HG03045 (cell line): Measurements from ENCODE around the gene TKTL1.

Source experiments
- ATAC-seq: cut with Tn5 transposase; IDR thresholded peaks from one replicate; pipeline ENCODE4 v1.9.1; 2021; ENCODE audit warnings: mild to moderate bottlenecking, moderate library complexity; ENCODE audit not compliant: unreplicated experiment

TKTL1 gene

DNA sequence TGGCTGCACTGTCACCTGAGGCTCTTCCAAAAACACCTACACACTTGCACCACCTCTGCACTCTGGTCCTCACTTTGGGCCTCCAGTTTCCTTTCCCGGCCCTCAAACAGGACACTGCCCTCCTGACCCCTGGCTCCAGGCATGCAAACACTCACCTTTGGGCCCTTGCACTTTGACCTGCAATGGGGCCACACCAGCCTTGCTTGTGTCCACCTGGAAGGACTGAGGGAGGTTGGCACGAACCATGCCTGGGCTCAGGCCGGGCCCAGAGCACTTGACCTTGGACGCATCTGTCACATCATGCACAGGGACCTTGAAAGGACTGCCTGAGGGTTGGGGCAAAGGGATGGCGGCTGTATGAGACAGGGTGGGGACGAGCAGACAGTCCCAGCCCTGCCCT, 63.2 kb downstream of the TKTL1 start:
- no peak for ATAC-seq

DNA sequence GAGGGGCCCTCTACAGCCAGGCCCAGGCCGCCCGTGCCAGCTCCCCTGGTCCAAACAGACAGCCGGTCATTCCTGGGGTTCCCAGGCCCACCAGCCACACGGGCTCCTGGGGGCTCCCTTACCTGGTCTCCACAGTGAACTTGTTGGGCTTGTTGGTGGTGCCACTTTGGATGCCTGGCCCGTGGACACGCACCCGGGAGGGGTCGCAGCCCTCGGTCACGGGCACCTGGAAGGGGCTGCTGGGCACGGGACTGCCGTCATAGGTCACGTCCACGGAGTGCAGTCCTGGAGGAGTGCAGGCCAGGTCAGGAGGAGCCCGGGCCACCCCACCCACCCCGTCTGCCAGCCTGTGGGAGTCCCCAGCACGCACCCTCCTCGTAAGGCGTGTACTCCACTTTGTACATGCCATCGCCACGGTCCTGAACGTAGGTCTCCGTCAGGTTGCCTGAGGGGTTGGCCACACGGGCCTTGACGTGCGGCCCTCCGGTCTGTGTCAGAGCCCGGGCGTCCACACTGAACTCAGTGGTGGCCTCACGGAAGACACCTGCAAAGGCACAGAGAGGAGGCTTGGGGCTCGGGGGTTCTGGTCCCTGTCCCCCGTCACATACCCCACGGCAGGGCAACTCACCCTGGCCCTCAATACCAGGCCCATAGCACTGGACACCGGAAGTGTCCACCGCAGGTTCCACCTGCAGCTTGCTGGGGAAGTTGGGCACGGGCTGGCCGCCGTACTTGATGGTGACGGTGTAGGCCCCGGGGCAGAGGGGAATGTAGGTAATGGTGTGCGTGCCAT, 64.0 kb downstream of the TKTL1 start:
- ATAC-seq, result no peak

DNA sequence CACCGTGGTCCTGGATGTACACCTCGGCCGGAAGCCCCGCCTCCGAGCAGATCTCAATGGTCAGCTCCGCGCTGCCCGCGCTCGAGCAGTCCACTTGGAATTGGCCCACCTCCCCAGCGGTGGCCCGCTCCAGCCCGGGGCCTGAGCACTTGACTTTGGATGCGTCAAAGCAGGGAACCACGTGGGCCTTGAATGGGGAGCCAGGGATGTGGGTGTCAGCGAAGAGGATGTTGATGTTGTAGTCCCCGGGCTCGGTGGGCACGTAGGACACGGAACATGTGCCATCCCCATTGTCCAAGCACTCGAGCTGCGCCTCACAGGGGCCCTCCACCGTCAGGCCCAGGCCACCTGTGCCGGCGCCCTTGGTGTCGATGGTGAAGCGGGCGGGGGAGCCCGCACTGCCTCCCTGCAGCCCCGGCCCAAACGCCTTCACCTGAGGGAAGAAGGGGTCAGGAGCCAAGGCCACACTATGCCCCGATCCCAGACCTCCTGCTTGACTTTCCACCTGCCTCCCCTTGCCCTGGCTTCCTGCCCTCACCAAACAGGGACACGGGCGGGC, 64.6 kb downstream of the TKTL1 start:
- ATAC-seq, result no peak

DNA sequence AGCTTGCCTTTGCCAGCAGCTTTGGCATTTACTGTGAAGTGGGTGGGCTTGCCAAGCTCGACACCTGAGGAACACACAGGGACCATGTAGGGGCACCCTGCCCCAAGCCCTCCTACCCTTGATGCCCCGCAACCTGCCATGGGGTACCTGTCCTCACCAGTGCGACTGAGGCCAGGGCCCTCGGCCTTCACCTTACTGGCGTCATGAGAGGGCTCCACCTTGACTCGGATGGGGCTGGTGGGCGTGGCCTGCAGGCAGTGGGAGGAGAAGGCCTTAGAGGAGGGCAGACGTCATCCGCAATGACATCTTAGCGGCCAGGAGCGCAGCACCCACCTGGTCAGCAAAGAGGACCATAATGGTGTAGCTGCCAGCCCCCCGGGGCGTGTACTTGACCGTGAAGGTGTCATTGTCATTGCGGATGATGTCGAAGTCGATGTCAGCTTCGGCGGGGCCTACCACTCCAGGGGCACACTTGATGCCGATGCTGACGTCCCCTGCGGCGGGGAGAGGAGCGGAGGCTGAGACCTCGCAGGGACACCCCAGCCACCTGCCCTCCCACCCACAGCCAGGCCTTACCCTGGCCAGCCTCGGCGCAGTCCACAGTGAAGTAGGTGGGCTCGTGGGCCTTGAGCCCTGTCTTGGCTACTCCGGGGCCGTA, 66.6 kb downstream of the TKTL1 start:
- ATAC-seq, result no peak

DNA sequence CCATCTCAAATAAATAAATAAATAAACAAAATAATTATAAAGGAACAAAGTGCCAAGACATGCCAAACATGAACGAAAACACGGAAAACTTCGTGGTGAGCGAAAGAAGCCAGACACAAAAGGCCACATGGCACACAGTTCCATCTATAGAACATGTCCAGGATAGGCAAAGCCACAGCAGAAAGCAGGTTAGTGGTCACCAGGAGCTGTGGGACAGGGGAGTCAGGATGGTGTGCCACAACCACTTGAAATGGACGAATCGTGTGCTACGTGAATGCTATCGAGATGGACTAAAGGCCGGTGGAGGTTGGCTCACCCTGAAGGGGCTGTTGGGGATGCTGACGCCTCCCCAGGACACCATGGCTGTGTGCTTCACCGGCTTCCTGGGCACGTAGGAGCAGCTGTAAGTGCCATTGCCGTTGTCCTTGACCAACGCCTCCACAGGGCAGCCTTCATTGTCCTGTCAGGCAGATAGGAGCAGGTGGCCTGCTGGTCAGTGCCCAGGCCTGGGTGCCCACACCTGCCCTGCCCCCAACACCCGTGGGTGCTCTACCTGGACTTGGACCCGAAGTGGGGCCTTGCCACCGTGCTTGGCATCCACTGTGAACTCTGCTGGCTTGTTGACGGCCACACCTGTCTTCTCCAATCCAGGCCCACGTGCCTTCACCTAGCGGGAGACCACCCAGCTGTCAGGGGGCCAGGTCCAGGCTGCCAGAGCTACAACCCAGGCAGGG, 68.3 kb downstream of the TKTL1 start:
- no peak for ATAC-seq

DNA sequence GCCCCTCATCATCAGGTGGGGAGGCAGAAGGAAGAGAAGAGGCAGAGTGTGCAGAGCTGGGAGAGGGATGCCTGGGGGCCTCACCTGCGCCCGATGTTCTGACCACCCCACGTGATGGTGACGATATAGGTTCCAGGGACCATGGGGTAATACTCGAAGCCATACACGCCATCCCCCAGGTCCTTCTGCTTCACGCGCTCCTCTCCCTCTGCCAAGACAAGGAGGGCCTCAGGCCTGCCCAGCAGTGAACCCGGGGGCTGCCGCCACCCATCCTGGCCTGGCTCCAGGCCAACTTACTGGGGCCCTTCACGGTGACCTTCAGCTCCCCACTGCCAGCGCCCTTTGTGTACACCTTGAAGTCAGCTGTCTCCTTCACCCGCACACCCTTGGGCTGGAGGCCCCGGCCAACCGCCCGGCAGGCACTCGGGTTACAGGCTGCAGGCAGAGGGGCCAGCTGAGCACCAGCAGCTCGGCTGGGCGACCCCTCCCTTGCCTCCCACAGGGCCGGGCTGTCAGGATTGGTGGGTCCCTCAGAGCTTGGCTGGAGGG, 69.5 kb downstream of the TKTL1 start:
- ATAC-seq, result no peak

DNA sequence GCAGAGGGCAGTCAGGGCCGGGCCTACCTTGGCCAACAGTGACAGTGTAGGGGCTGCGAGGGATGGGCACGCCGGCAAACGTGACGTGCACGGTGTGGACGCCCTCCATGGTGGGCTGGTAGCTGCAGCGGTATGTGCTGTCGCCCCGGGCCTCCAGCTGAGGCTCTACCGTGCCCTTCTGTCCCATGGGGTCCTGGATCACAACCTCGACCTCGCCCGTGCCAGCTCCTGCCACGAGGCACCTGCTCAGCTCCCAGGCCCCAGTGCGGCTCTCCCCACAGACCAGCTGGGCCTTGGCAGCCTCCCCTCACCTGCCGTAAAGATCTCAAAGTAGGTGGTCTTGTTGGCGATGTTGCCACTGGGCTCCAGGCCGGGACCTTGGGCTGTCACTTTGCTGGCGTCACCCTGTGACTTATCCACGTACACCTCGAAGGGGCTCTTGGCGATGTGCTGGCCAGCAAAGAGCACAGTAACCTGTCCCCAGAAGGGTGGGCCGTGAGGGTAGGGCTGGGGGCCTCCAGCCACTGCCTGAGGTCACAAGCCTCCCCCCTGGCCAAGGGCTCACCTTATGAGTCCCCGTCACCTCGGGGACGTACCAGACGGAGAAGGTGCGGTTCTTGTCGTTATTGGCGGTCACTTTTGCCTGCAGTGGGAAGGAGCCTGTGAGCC, 70.5 kb downstream of the TKTL1 start:
- no peak for ATAC-seq

DNA sequence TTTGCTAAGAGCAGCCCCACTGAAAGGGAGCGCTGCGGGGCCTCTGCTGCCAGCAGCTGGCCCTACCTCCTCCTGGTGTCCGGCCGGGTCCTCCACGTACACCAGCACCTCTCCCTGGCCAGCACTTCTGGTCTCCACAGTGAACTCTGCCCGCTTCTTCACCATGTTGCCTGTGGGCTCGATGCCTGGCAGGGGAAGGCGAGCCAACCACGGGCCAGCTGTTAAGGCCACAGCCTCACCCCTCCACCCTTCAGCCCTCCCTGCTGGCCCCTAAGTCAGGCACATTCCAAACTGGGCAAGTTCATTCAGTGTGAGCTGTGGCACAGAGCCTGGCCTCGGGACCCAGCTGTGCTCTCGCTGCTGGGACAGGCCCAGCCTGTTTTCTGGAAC, 71.1 kb downstream of the TKTL1 start:
- ATAC-seq, result no peak

DNA sequence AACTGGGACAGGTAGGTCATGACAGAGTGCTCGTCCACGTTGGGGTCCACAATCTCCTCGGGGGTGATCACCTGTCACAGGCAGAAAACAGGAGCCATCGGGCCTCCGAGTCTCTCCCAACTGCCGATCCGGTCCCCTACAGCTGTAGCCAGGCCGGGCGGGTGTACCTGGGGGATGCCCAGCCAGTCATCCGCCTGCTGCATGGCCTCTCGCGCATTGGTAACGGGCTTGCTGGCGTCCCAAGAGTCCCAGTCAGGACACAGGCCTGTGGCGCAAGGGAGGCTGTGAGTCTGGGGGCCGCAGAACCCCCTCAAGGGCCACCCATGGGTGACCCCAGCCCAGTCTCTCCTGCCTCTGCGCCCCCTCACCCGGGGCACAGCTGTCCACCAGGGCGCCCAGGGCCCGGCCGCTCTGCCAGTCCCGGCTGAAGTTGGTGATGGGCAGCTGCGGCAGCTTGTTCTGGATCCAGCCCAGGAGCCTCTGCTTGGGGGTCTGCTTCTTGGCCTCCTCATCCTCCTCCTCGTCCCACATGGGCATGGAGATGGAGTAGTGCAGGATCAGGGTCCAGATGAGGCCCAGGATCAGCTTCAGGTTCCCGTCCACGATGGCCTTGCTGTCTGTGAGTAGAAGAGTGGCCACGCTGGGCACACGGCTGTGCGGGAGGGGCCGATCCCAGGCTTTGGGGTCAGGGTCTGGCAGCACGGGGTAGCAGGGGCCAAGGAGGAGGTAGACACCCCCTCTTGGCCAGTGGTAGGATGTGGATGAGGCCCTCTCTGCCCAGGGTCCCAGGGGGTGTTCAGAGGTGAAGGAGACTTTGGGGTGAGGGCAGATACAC, 72.1 kb downstream of the TKTL1 start:
- no peak for ATAC-seq

DNA sequence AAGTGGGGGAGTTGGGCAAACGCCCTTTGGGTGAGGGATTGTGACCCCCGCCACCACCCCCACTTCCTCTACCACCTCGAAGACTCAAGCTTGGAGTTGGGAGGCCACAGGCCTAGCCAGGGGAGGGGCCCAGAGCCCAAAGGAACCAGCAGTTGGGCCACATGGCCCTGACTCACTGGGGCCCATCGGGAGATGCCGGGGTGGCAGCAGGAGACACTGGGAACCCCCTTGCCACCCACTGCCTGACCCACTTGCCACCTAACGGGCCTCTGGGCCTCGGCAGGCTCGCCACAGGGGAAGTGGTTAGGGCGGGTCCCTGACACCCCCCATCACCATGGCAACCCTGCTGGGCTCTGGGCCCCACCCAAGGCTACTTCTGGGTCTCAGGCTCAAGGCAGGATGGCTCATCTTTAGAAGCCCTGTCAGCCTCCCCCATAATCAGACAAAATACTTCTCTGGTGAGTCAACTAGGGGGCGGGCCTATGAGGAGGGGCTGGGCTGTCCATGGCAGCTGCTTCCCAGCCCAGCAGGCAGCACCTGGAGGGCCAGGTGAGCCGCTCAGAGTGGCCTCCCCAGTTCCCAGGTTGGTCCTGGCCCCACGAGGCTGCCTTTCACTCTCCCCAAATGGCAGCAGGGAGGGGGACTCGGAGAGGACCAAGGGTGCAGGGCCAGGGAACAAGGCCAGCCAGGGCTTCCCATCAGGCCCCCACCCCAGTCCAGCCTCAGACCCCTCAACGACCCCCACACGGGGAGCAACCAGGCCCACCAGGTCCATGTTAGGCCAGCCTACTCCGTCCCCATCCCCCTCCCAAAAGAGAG, 73.2 kb downstream of the TKTL1 start:
- ATAC-seq, result peak; percentile 31

DNA sequence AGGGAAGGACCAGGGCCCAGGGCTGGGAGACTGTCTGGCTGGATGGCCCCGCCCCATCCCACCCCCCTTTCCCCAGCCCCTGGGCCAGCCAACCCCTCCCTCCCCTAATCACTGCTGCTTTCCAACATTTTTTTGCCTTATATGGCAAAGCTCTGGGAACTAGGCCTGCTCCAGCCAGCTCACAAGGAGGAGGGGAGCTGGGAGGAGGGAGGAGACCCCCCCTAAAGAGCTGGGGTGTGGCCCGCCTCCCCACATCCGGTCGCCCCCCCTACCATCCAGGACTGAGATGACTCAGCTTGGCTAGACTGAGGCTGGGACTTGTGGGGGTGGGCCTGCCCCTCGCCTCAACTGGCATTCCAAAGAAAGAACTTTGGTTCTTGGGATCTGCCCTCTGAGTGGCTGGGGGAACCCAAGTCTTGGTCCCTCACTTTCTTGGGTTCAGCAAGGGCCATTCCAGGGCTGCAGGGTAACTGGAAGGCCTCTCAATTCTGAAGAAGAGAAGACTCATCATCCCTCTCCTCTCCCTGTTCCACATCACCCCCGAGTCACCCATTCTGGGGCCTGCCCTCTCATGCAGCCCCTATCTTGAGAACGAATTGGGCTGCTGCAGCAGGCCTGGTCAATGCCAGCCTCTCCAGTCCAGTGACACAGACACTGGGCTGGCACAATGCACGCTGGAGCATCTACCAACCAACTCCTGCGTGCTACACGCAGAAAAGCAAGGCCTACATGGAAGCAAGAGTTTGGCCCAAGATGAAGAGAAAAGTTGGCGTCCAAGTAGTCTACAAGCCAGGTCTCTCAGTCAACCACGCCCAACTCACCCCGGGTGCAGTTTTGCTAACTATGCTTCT, 74.1 kb downstream of the TKTL1 start:
- no peak for ATAC-seq

DNA sequence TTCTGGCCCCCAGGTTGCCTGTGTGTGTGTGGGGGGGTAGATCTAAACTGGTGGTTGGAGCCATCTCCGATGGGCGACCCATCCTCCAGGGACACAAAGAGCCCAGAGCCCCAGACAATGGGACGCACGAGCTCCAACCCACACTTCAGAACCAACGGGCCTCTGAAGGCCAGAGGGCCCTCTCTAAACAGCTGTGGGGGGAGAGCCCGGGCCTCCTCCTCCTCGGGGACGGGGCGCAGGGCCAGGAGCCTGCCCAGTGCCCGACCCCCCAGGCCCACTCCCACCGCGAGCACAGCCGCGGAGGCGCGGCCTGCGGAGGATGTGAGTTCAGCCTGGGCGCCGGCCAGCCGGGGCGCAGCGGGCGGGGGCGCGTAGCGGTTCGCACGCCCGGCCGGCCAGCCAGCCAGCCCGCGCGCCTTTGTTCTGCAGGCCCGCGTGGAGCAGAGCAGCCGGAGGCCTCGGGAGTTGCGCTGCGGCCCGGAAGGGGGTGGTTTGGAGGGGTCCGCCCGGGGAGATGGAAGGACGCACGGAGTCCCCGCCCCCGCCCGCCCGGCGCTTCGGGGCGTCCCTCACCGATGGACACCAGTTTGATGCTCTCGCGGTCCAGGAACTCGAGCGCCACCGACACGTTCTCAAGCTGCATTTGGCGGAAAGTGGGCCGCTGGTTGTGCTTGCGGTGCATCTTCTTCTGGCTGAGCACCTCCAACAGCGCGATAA, 74.9 kb downstream of the TKTL1 start:
- no peak for ATAC-seq

DNA sequence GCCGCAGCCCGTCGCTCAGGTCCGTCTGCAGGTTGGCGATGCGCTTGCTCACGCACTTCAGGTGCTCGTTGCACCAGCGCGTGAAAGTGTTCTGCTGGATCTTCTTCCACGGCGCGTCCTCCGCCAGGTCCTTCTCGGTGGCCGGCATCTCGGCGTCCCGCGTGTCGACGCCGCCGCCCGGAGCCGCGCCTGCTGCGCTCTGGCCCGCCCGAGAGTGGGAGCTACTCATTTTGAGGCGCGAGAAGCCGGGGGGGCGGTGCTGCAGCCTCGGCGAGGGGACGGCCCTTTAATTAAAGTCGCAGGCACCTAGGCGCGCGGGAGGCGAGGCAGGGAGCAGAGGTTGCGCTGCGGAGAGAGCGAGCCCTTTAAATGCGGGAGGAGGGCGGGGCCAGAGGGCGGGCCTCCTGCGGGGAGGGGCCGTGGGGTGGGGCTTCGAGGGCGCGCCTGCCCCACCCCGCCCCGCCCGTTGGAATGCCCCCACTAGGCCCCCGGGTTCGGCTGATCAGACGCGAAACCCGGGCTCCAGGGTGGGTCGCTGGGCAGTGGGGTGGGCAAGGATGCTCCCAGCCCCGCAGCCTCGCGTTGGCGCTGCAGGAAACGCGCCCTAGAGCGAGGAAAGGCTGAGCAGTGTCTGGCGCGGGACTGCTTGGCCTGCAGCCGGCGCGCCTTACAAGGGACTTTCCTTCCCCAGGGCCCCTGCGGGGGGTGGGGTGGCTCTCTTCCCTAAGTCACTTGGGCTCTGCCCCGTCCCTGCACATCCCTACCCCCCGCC, 75.6 kb downstream of the TKTL1 start:
- ATAC-seq, result peak; percentile 54

DNA sequence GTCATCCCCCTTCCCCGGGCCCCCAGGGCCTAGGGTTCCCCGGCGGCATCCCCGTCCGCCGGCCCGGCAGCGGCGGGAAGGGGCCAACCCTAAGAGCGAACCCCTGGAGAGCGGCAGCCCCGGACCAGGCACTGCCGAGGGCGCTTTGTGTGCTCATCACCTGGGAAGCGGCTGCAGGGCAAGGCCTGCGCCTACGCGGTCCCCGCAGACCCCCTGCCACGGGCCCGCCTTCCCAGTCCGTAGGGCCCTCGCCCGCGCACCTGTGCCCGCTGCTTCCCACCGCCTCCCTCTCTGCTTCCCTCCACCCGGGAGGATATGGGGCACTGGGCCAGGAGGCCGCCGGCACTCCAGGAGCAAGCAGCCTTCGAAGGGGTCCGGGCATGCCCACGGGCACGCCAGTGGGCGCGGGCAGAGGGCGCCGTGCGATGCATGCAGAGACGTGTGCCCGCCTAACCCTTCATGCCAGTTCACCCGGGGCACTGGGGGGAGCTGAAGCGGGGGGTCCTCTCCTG, 76.2 kb downstream of the TKTL1 start:
- no peak for ATAC-seq

DNA sequence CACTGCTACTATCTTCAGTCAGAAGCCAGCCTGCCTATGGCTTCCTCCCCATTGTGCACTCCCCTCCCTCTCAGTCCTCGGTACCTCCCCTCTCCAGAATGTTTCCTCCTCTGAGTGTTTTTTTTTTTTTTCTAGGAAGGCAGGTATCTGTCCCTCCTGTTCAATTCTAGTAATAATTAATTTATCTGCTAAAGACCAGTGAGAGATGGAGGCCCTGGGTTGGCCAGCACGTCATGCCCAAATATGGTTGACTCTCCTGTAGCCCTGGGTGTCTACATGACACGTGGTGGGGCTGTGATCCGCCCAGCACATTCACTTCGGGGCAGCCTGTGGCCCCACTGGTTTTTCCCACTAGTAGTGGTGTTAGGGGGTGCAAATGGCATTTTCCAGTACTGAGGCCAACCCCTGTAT, 77.0 kb downstream of the TKTL1 start:
- no peak for ATAC-seq
